HCT116 (cell line): ENCODE results near the gene ARSI.

Experiments used
- EGR1 ChIP-seq: IDR thresholded peaks from 2 replicates; pipeline ENCODE4 v1.6.1; 2012; ENCODE audit warnings: low read depth
- POLR2A ChIP-seq: IDR thresholded peaks from 2 replicates; pipeline ENCODE4 v1.7.0; 2011; ENCODE audit warnings: borderline replicate concordance; ENCODE audit not compliant: insufficient read depth, insufficient read length; ENCODE audit errors: extremely low read depth
- RAD21 ChIP-seq: IDR thresholded peaks from 2 replicates; pipeline ENCODE4 v1.6.1; 2012; ENCODE audit warnings: low read depth, mild to moderate bottlenecking
- SRF ChIP-seq: IDR thresholded peaks from 2 replicates; pipeline ENCODE4 v1.6.1; 2012; ENCODE audit warnings: low read depth
- YY1 ChIP-seq: IDR thresholded peaks from 2 replicates; pipeline ENCODE4 v1.6.1; 2011; ENCODE audit warnings: low read length, low read depth, moderate library complexity, mild to moderate bottlenecking; ENCODE audit not compliant: insufficient replicate concordance; ENCODE audit errors: extremely low read depth
- TF ChIP-seq, protein P1 (sequence below), 3 experiments: fragments of 200-600 bp in 1 of 3; sonication (generic) in 1 of 3; IDR thresholded peaks in 2 of 3; conservative IDR thresholded peaks in 1 of 3; 2 replicates each; pipeline ENCODE4 v1.5.1; 2012 to 2017; ENCODE audit warnings: low read depth in 2 of 3, low read length in 2 of 3, antibody characterized with exemption in 1 of 3, borderline replicate concordance in 1 of 3, control low read depth in 1 of 3, mild to moderate bottlenecking in 1 of 3, mixed read lengths in 1 of 3, mixed run types in 1 of 3, moderate library complexity in 1 of 3; ENCODE audit not compliant: insufficient read depth in 1 of 3

DNA sequence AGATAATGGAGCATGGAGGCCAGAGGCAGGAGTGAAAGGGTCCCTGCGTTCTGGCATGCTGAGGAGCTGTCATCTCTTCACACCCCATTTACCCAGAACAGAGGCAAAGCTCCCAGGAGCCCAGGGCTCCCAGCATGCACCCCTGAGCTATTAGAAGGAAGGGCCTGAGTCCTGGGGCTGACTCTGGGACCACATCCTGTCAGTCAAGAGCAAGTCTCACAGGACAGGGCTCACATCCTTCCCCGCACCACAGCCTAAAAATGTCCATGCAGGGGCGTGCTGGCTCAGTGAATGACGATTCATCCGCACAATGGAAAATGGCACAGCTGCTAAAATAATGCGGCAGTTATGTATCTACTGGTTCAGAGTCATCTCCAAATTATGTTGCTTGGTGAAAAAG is 44.6 kb downstream of the ARSI start:
- TF ChIP-seq YY1 = no peak
- TF ChIP-seq, protein P1, sequence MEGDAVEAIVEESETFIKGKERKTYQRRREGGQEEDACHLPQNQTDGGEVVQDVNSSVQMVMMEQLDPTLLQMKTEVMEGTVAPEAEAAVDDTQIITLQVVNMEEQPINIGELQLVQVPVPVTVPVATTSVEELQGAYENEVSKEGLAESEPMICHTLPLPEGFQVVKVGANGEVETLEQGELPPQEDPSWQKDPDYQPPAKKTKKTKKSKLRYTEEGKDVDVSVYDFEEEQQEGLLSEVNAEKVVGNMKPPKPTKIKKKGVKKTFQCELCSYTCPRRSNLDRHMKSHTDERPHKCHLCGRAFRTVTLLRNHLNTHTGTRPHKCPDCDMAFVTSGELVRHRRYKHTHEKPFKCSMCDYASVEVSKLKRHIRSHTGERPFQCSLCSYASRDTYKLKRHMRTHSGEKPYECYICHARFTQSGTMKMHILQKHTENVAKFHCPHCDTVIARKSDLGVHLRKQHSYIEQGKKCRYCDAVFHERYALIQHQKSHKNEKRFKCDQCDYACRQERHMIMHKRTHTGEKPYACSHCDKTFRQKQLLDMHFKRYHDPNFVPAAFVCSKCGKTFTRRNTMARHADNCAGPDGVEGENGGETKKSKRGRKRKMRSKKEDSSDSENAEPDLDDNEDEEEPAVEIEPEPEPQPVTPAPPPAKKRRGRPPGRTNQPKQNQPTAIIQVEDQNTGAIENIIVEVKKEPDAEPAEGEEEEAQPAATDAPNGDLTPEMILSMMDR (IDR thresholded peaks at IDR 0.05 in 2 of 3, conservative IDR thresholded peaks at IDR 0.05 in 1 of 3; ENCODE audit: borderline replicate concordance in 1 of 3, insufficient read depth in 1 of 3, low read depth in 2 of 3, low read length in 2 of 3) = no peak
- TF ChIP-seq POLR2A = no peak
- TF ChIP-seq EGR1 = no peak
- TF ChIP-seq RAD21 = no peak
- no peak for TF ChIP-seq SRF
